NCI-H2227 (cell line): ENCODE measurements around the gene DNAAF9.
"Not testable (repeated sequence)": the region's sequence is repeated elsewhere in the genome, so short reads cannot be mapped to it uniquely, and the experiment has no call there.

Source experiments
- DNase-seq: peaks from one replicate; lab custom pipeline; 2025; ENCODE audit not compliant: unreplicated experiment; lab: John Stamatoyannopoulos, UW

DNAAF9 gene

GRCh38 chr20:3407040-3407770 lies at the start of gene DNAAF9:
Gene DNAAF9, minus strand, starts transcription at chr20:3407669. Its CDS starts 112 bp downstream, at chr20:3407557.
- peak; percentile 87 for DNase-seq

DNA sequence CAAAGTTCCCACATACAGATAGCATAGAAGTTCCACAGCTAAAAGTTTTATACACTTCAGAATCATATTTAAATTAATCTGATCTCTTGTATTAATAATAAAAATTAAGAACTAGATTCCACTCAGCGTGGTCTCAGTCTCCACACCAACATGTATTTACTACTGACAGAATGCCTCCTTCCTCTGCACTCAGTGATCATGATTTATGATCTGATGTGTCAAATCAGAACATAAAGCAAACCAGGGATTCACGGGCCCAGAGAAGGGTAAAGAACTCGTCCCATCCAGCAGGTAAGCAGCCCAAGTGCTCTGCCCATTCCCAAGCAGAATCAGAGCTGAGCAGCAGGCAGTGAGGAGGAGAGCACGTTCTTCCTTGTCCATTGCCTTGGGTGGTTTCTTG lies 49.2 kb upstream of the DNAAF9 start:
- DNase-seq: no peak

GRCh38 chr20:3454831-3455230 lies 47.4 kb upstream of the DNAAF9 start:
- DNase-seq: no peak

- DNase-seq: no peak
Observed at GRCh38 chr20:3452690-3453089, 45.2 kb upstream of the DNAAF9 start.

GRCh38 chr20:3452136-3452535 lies 44.7 kb upstream of the DNAAF9 start:
- no peak for DNase-seq

DNA sequence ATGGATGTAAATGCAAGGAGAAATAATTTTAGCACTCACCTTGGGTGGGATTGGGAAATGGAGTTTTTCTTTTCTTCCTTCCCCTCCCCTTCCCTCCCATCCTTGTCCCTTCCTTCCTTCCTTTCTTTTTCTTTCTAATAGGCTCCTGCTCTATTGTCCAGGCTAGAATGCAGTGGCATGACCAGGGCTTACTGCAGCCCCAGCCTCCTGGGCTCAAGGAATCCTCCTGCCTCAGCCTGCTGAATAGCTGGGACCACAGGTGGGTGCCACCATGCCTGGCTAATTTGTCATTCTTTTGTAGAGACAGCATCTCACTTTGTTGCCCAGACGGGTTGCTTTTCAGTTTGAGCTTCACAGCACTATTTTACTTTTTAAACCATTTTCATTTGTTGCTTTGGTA lies 41.9 kb upstream of the DNAAF9 start:
- no peak for DNase-seq

GRCh38 chr20:3447321-3447720 lies 39.9 kb upstream of the DNAAF9 start:
- DNase-seq: no peak

- no peak for DNase-seq
Observed at GRCh38 chr20:3446779-3447178, 39.3 kb upstream of the DNAAF9 start.

- no peak for DNase-seq
Observed at GRCh38 chr20:3436864-3437574, 29.6 kb upstream of the DNAAF9 start.

GRCh38 chr20:3434232-3434631 lies 26.8 kb upstream of the DNAAF9 start:
- DNase-seq: no peak

- no peak for DNase-seq
Observed at GRCh38 chr20:3433744-3434143, 26.3 kb upstream of the DNAAF9 start.

- no peak for DNase-seq
Observed at GRCh38 chr20:3432844-3433243, 25.4 kb upstream of the DNAAF9 start.

- no peak for DNase-seq
Observed at GRCh38 chr20:3431109-3431508, 23.6 kb upstream of the DNAAF9 start.

- no peak for DNase-seq
Observed at GRCh38 chr20:3430376-3431069, 23.1 kb upstream of the DNAAF9 start.

DNA sequence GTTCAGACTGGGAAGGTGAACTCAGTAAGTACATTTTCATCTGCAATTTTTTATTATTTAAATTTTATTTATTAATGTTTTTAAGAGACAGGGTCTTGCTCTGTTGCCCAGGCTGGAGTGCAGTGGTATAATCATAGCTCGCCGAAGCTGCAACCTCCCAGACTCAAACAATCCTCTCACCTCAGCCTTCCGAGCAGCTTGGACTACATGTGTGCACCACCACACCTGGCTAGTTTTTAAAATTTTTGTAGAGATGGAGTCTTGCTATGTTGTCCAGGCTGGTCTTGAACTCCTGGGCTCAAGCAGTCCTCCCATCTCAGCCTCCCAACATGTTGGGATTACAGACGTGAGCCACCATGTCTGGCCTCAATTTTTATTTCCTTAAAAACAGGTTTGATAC lies 19.3 kb upstream of the DNAAF9 start:
- not testable (repeated sequence) for DNase-seq

GRCh38 chr20:3423126-3423525 lies 15.7 kb upstream of the DNAAF9 start:
- no peak for DNase-seq

DNA sequence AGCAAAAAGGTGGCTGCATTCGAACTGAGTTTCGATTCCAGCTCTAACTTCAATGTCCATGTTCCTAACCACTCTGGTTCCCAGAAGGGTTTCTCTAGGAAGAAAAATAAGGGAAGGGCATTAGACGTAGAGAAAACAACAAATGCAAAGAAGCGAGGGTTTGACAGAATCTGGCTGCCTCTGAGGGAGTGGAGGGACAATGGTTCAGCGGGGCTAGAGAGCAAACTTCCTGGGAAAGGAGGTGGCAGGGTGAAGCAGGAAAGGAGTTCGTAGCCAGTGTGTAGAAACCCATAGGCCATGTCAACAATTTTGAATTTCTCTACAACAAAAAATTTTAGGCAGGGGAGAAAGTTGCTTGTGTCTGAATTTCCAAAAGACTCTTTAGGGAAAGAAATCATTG lies 14.5 kb upstream of the DNAAF9 start:
- DNase-seq: no peak

- no peak for DNase-seq
Observed at GRCh38 chr20:3420211-3420707, 12.8 kb upstream of the DNAAF9 start.

- DNase-seq: not testable (repeated sequence)
Observed at GRCh38 chr20:3418161-3418560, 10.7 kb upstream of the DNAAF9 start.

DNA sequence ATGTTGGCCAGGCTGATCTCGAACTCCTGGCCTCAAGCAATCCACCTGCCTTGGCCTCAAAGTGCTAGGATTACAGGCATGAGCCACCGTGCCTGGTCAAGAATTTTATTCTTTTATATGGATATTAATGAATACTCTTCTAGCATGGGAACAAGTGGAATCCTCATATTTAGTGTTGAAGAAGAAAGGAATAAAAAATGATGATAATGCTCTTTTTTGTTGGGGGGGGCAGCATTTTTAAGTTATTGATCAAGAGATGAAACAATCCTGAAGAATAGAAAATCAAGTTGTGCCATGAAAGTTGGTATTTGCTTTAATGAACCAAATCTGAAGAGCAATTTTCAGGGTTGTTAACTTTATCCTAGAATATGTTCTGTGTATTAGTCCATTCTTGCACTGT lies 6.7 kb upstream of the DNAAF9 start:
- DNase-seq: no peak

GRCh38 chr20:3413393-3413889 lies 6.0 kb upstream of the DNAAF9 start:
- DNase-seq: no peak
